Left kidney (tissue), 2 donors: ENCODE data around the gene ADGRV1. TPM values are rescaled to one million over a fixed set of nuclear protein-coding genes. Genes with fewer than 3 reads are reported as not detected.
"Not testable (repeated sequence)": the region's sequence is repeated elsewhere in the genome, so short reads cannot be mapped to it uniquely, and the experiment has no call there.

Experiments used
- DNase-seq: peaks from one replicate; pipeline ENCODE4 v3.0.0-alpha.2; 2013
- polyA plus RNA-seq: library from polyadenylated mRNA; unstranded; fragments of 120-200 nt; gene quantifications from one replicate; pipeline ENCODE4 v1.2.1, GENCODE V29; 2013; ENCODE audit not compliant: insufficient read length

The ADGRV1 gene
- polyA plus RNA-seq, 1 donor: 12.5 TPM

DNA sequence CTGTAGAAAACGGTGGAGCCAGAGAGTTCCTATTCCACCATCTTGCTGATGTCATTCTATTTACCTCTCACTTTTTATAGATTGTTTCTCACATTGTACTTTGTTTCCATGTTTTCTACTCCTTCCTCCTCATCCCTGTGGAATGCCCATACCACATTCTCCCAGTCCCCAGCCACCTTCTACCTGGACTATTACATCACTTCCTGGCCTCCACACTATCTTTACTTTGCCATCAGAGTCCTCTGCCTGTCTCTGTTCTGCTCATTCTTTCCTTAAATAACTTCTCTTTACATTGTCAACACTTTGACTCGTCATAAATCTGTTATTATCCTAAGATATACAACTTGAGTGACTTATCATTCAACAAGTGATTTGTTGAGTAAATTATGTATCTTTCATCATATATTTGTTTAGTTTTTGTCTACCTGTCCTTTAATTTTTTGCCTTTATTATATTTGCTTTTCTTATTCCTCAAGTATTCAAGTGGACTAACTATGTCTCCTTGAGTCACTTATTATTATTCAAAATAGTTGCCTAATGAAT is 182.5 kb downstream of the ADGRV1 start:
- DNase-seq: no peak

DNA sequence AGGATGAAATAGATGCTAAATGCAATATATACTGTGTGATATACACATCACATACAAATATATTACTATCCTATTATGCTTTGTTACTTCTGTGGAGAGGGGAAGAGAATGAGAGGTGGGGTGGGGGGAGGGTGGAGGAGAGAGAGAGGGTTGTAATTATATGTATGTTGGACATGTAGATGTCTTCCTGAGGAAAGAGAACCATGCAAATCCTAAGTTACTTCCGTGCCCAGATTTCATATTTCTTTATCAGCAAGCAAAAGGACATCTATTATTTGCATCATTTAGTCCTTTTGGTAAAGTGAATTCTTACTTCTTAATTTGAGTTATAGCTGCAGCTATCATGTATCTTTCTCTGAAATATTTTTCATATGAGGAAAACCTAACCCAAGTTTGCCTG is 187.5 kb downstream of the ADGRV1 start:
- DNase-seq: no peak

DNA sequence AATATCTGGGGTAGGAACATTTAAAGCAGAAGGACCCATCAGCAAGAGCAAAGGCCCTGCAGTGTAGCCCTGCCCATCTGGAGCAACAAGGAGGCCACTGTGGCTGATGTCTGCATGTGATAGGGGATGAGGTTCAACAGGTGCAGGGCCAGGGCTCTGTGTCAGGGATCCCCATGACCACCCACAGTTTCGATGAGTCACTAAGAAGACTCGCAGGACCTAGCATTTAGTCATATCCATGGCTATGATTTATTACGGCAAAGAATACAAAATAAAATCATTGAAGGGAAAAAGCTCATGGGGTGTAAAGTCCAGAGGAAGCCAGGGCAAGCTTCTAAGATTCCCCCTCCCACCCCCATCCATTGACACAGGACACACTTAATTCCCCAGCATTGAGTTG is 188.6 kb downstream of the ADGRV1 start:
- no peak for DNase-seq

DNA sequence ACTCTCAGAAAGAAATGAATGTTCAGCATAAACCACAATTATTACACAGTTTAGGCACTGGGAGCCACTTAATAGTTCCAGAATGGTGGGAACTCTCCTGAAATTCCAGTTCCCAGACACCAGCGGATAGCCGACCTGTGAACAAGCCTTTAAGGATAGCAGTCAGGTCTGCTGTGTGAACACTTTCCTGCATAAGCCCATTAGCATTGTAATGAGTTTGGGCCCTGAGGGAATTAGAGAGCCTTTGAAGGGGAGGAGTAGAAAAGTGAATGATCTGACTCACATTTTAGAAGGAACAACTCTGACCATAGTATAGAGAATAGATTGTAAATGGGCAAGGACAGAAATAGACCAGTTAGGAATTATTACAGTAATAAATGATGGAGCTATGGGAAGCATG is 189.1 kb downstream of the ADGRV1 start:
- peak; percentile 11 for DNase-seq

DNA sequence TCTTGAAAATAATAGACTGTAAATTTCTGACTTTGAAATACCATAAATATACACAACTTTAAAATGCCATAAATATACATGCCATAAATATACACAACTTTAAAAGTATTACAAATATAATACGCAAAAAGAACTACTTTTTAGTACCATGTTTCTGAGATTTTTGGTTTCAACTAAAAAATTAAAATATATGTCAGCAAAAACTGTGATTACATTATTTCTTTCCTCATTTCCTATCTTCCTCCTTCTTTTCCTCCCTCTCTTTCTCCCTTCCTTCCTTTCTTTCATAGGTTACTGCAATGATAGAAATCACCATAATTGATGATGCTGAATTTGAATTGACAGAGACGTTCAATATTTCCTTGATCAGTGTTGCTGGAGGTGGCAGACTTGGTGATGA is 200.5 kb downstream of the ADGRV1 start:
- DNase-seq: no peak

DNA sequence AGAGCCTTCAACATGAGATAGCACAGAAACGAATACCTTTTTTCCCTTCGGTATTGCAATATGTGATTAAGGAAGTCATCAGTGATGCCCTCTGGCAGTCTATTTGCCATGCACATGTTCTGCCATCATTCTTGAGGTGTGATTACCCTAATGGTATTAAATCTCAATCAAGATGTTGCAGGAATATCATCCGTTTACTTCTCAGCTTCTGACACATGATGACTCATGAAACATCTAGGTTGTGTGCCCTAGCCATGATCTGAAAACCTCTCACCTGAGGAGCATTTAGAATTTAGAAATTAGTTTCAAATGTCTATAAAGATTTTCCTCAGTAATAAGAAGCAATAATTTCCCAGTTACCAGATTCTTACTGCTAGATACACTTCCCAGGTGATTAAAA is 209.1 kb downstream of the ADGRV1 start:
- no peak for DNase-seq

DNA sequence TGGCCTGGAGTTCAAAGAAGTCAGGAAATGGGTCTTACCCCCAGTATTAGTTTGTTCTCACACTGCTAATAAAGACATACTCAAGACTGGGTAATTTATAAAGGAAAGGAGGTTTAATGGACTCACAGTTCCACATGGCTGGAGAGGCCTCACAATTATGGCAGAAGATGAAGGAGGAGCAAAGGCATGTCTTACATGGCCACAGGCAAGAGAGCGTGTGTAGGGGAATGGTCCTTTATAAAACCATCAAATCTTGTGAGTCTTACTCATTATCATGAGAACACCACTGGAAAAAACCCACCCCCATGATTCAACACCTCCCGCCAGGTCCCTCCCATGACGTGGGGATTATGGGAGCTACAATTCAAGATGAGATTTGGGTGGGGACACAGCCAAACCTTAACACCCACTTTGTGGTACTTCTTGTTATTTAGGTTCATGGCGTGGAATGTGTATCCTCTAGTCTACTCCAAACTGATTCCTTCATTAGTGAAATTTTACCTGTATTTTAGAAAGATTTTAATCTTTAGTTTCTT is 211.5 kb downstream of the ADGRV1 start:
- not testable (repeated sequence) for DNase-seq

DNA sequence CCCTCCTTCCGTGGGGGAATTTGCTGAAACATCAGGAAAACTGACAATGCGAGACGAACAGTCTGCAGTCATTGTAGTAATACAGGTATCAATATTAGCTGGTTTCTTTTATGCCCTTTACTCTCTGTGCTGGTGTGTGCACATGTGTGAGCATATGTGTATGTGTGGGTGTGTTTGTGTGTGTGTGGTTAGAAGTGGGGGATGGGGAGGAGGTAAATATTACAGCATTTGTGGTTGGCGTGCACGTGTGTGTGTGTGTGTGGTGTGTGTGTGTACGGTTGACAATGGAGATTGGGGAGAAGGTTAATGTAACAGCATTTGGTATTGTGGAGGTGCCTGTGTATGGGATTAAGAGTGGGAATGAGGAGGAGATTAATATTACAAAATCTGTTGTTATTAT is 219.4 kb downstream of the ADGRV1 start:
- no peak for DNase-seq

DNA sequence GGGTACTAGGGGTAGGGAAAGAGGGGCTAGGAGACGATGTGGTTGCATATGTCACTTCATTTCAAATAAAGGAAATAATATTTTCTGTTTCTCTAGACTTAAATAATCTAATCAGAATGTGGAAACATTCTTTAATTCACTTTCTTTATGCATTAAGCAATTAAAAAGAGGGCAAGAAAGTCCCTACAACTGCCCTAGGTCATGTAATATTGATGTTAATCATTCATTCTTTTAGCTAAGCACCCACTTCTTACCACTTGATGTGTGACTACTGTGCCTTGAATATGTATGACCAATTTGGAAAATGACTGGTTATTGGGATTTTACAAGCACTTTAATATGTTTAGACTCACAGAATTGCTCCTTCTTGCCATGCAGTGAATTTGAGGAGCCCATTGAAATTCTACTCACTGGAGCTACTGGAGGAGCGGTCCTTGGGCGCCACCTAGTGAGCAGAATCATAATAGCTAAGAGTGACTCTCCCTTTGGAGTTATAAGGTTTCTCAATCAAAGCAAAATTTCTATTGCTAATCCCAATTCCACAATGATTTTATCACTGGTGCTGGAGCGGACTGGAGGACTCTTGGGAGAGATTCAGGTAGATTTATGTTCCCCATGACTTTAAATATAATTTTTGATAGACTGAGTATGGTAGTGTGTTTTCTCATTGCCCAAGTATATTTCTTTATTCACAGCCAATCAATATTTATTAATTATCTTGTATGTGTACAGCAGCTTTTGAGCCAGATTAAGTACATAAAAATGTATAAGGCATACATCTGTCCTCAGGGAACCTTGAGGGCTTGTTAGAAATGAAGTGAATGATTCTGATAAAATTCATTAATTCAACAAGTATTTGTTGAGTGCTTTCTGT is 225.1 kb downstream of the ADGRV1 start:
- peak; percentile 57 for DNase-seq

DNA sequence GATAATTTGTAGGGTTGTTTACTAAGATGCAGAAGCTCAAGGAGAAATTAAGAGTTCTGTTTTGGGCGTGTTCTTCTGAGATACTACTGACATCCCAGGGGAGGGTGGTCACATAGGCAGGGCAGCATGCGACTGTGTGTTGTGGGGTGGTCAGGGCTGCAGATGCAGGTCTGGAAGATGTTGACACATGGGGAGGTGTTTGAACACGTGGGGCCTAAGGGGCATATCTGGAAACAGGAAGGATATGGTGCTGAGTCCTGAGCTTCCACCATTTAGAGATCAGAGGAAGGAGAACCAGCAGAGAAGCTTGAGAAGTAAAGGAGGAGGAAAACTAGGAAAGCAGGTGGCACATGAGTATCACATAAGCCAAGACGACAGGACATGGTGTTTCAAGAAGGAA is 228.2 kb downstream of the ADGRV1 start:
- DNase-seq: no peak

DNA sequence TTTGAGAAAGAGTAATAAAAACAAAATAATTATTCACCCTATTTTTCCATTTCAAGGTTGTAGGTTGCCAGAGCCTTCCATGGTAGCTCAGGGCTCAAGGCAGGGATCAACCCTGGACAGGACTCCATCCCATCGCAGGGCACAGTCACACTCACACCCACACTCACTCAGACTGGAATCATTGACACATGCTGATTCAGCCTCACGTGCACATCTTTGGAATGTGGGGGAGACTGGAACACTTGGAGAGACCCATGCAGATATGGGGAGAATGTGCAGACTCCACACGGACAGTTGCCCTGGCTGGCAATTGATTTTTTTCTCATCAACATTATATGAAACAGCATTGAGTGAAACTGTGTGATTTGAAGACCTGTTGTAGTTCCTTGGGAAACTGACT is 234.1 kb downstream of the ADGRV1 start:
- DNase-seq: no peak

DNA sequence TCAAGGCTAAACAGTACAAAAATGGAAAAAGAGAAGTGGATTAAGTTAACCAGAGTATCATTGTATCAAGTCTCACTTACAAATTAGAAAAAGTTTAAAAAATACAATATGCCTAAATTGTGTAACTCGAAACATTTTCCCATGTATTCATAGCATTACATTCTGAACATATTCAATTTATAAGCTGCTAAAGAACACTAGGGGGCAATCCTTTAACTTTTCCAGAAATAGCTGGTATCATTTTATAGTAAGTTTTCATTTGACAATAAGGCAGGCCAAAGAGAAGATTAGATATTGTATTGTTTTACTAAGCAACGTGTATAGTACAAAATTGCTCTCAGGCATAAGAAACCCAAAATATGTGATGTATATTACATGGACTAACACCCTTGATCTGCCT is 234.6 kb downstream of the ADGRV1 start:
- DNase-seq: no peak

DNA sequence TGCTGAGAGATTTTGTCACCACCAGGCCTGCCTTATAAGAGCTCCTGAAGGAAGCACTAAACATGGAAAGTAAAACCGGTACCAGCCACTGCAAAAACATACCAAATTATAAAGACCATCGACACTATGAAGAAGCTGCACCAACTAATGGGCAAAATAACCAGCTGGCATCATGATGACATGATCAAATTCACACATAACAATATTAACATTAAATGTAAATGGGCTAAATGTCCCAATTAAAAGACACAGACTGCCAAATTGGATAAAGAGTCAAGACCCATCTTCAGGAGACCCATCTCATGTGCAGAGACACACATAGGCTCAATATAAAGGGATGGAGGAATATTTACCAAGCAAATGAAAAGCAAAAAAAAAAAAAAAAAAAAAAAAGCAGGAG is 238.3 kb downstream of the ADGRV1 start:
- not testable (repeated sequence) for DNase-seq

DNA sequence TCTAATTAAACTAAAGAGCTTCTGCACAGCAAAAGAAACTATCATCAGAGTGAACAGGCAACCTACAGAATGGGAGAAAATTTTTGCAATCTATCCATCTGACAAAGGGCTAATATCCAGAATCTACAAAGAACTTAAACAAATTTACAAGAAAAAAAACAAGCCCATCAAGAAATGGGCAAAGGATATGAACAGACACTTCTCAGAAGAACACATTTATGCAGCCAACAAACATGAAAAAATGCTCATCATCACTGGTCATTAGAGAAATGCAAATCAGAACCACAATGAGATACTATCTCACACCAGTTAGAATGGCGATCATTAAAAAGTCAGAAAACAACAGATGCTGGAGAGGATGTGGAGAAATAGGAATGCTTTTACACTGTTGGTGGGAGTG is 241.5 kb downstream of the ADGRV1 start:
- not testable (repeated sequence) for DNase-seq

DNA sequence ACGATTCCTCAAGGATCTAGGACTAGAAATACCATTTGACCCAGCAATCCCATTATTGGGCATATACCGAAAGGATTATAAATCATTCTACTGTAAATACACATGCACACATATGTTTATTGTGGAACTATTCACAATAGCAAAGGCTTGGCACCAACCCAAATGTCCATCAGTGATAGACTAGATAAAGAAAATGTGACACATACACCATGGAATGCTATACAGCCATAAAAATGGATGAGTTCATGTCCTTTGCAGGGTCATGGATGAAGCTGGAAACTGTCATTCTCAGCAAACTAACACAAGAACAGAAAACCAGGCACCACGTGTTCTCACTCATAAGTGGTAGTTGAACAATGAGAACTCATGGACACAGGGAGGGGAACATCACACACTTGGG is 241.9 kb downstream of the ADGRV1 start:
- not testable (repeated sequence) for DNase-seq

DNA sequence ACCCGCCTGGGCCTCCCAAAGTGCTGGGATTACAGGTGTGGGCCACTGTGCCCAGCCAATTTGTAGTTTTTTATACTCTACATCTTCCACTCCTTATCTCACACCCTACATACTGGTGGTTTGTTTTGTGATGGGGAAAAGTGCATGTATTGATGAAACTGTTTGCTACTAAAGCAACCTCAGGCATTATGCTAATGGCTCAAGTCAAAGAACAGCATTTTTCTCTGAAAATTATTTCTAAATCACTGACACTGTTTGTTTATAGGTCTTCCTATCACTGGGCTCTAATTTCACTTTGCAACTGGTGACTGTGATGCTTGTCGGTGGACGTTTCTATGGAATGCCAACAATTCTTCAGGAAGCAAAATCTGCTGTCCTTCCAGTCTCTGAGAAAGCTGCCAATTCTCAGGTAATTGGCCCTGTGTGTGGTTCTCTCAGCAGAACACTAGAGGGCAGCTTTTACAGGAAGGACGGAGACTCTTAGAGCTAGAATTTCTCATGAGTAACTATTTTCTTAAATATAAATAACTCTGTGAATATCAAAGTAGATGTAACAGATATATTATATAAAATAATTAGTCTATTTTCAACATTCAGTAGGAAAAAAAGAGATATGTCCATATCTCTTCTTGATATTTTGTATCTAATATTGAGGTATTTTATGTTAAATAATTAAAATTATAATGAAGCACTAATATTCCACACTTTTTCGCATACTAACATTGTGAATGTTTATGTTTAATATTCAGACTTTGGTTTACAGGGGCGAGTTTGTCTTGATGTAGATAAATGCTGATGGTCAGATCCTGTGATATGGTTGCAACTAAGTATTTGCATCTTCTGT is 244.1 kb downstream of the ADGRV1 start:
- DNase-seq: peak; percentile 25

DNA sequence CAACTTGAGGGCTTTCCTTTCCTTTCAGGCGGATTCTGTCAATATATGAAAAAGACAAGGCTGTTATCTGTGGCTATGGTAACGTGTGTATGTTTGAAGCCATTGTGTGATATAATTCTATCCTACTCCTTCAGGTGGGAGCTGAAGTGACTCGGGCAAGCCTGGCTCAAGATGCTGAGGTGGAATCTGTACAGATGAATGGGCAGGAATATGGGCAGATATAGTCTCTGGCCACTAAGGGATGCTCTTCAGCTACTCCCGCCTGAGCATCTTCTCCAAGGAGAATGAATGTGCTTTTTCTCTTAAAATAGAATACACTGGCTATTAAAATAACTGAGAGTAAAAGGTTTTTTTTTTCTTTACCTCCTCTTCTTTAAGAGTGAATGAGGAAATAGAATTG is 244.8 kb downstream of the ADGRV1 start:
- DNase-seq: no peak

DNA sequence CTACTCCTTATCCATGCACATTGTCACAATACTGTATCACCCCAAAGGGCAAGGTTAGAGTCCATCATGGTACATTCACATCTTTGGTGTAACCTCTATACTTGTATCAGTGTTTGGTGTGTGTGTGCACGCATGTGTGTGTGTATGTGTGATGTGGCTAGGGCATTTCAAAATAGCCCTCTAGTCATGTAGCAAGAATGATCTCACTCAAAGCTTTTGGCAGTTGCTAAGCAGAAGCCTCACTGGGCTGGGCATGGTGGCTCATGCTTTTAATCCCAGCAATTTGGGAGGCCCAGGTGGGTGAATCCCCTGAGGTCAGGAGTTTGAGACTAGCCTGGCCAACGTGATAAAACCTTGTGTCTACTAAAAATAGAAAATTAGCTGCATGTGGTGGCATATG is 245.3 kb downstream of the ADGRV1 start:
- DNase-seq: no peak

DNA sequence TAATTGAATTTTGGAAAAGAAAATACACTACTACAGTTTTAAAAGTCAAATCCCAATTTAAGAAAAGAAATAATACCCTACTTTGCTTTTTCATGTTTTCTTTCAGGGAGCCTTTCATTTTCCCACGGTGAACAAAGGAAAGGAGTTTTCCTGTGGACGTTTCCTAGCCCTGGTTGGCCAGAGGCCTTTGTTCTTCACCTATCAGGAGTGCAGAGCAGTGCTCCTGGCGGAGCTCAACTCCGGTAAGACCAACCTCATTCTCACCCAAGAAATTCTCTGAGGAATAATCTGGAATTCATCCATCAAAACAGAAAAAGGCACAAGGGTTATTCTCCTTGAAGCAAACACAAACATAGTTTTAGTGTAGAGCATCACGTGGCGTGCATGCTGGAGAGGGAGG is 248.9 kb downstream of the ADGRV1 start:
- DNase-seq: no peak

DNA sequence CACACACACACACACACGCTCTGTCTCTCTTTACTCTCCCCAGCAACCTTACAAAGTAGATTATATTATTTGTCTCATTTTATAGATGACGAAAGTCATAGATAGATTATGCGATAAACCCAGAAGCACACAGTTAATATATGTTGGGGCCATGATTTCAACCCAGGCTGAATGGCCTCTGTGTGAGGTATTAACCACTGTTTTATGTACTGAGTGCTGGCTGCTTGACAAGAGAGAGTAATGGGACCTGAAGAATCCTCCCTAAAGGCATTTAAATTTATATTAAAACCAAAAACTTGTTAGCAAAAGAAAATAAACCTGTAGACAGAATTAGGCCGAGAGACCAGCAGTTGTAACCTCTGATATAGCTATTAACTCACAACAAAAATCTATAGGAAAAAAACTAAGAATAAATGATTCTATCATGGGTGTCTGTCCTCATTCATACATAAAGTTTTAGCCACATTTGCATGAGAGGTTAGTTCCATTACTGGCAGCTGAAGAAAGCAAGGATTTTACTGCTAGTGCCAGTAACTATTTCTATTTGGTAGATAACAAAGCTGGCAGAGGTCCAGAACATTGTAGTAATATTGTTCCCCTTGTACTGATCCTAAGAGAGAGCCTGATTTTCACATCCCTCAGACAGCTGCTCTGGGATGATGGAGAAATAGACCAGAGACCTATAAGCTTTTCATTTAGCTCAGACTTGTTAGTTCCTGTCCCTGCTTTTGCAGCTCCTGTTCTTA is 250.9 kb downstream of the ADGRV1 start:
- DNase-seq: no peak

DNA sequence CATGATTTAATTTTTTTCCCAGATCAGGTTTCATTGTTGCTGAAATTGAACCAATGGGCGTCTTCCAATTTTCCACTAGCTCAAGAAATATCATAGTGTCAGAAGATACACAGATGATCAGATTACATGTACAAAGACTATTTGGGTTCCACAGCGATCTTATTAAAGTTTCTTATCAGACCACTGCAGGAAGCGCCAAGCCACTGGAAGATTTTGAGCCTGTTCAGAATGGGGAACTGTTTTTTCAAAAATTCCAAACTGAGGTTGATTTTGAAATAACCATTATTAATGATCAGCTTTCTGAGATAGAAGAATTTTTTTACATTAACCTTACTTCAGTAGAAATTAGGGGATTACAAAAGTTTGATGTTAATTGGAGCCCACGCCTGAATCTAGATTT is 251.6 kb downstream of the ADGRV1 start:
- DNase-seq: no peak

DNA sequence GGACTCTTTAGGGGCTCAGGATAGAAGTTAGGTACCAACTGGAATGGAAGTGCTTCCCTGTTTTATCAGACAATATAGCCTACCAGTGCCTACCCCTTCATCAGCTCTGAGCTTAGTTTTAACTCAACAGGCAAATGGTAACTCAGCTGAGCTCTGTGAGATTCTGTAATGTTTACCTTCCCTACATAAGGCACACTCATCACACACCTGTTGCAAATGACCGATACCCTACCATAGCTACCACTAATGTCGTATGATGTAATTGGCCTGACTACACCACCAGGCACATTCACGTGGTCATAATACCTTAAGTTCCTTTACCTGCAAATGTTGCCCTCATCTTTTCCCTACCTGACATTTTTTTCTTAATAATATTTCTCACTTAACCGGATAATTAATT is 254.8 kb downstream of the ADGRV1 start:
- no peak for DNase-seq
